Measurements from ENCODE around the gene MAGEB6B.
"Not testable (repeated sequence)": the region's sequence is repeated elsewhere in the genome, so short reads cannot be mapped to it uniquely, and the experiment has no call there.

MAGEB6B gene

GRCh38 chrX:26160301-26160700 lies at the start of gene MAGEB6B:
MAGEB6B (plus strand) TSS chrX:26160601; CDS start chrX:26160601, 0 bp downstream.
- no peak for DNase-seq (ENCODE audit: low spot score)

- DNase-seq (ENCODE audit: low spot score) = no peak
Measured at GRCh38 chrX:26138274-26138673, 22.1 kb upstream of the MAGEB6B start, which contains the start of gene MAGEB18. MAGEB18 (plus strand) TSS chrX:26138343; CDS start chrX:26138986, 643 bp downstream.

GRCh38 chrX:26146024-26146423 lies 14.4 kb upstream of the MAGEB6B start:
- no peak for DNase-seq (ENCODE audit: low spot score)

GRCh38 chrX:26192204-26192603 lies 31.8 kb downstream of the MAGEB6B start, which contains the start of gene MAGEB6:
MAGEB6 (plus strand) TSS chrX:26192440; CDS start chrX:26193847, 1,407 bp downstream.
- DNase-seq (ENCODE audit: low spot score) = no peak

GRCh38 chrX:26203561-26203960 lies 43.2 kb downstream of the MAGEB6B start:
- no peak for DNase-seq (ENCODE audit: low spot score)

GRCh38 chrX:26204717-26205116 lies 44.3 kb downstream of the MAGEB6B start:
- not testable (repeated sequence) for DNase-seq (ENCODE audit: low spot score)

GRCh38 chrX:26208012-26208411 lies 47.6 kb downstream of the MAGEB6B start:
- no peak for DNase-seq (ENCODE audit: low spot score)
